GM12891 (cell line): Measurements from ENCODE around the gene PLEKHG2.
A peak's percentile ranks its signal among the peaks of the same experiment; 100 is the strongest.

Experiments
- DNase-seq: peaks from one replicate; pipeline ENCODE4 v3.0.0; 2011; ENCODE audit warnings: low spot score; ENCODE audit not compliant: insufficient read length
- FAIRE-seq: peaks from 2 replicates; lab custom pipeline; 2011; peaks lifted over from hg19 to GRCh38; lab: Jason Lieb, UNC
- PAX5 ChIP-seq: IDR thresholded peaks from 2 replicates; pipeline ENCODE4 v1.6.1; 2011; ENCODE audit warnings: low read length, moderate library complexity, mild to moderate bottlenecking; ENCODE audit not compliant: insufficient read depth, severe bottlenecking
- POLR2A ChIP-seq: IDR thresholded peaks from 2 replicates; pipeline ENCODE4 v1.6.1; 2011; ENCODE audit warnings: low read depth, low read length, control low read depth
- POLR2AphosphoS5 ChIP-seq: IDR thresholded peaks from 2 replicates; pipeline ENCODE4 v1.6.1; 2011; ENCODE audit warnings: low read depth, low read length, control low read depth
- POU2F2 ChIP-seq: IDR thresholded peaks from 2 replicates; pipeline ENCODE4 v1.6.1; 2011; ENCODE audit warnings: low read depth, mild to moderate bottlenecking, control low read depth, low read length, moderate library complexity
- SPI1 ChIP-seq: IDR thresholded peaks from 2 replicates; pipeline ENCODE4 v1.6.1; 2011; ENCODE audit warnings: low read depth, low read length, control low read depth
- TAF1 ChIP-seq: IDR thresholded peaks from 2 replicates; pipeline ENCODE4 v1.6.1; 2011; ENCODE audit warnings: low read depth, low read length, control low read depth

PLEKHG2 gene

DNA sequence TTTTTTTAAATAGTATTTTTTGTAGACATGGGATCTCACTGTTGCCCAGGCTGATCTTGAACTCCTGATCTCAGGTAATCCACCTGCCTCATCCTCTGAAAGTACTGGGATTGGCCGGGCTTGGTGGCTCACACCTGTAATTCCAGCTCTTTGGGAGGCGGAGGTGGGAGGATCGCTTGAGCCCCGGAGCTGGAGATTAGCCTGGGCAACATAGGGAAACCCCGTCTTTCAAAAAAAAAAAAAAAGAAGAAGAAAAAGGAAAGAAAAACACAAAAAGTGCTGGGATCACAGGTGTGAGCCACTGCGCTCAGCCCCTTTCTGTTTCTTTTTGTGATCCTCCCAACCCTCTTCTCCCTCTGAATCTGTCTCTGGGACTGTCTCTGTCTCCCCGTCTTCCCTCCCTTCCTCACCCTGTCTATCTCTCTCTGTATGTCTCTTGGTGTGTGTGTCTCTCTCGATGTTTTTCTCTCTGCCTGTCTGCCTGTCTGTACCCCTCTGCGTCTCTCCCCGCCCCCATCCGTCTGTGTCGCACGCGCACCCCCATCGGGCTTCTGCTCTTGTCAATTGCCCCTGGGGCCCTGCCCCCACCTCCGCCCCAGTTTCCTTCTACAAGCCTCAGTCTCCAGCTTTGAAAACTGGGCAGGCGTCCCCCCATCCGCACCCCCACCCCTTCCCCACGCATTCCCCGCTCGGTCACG, 6.4 kb upstream of the PLEKHG2 start:
- DNase-seq (no peak), FAIRE-seq (no peak)
- TF ChIP-seq SPI1 (no peak), PAX5 (no peak), POLR2AphosphoS5 (no peak), POU2F2 (no peak), POLR2A (no peak), TAF1 (no peak)

DNA sequence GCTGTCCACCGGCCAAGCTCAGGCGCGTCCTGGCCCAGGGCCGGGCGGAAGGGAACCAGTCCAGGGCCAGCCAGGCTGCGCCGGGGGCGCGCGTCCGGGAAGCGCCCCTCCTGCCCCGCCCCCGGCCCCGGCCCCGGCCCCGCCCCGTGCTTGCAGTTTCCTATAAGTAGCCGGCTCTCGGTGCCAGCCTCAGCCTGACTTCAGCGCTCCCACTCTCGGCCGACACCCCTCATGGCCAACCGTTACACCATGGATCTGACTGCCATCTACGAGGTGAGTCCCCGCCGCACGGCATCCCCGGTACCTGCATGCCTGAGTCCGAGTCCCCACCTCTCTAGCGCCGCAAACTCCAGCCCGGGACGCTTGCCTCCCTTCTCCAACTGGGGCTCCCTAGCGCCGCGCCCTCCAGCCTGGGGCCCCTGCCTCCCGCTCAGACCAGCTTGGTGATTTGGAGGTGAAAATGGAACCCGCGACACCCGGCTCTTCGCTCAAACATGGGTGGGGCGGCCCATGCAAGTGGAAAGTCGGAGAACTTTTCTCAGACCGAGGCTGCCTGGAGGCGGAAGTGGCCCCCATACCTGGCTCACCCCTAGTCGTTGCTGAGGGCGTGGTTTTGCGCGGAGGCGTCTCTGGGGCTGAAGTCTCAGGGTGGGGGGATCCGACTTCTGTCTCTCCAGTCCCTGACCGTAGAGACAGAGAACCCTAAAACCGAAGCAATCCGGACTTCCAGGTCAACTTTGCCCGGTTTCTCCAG, 5.6 kb upstream of the PLEKHG2 start, which contains the start of gene ZFP36:
Gene ZFP36, plus strand, starts transcription at position 192 of the 754 bp plus-strand sequence. Its CDS starts 58 bp downstream, at position 250.
- DNase-seq (peak; percentile 62), FAIRE-seq (peak; percentile 91)
- TF ChIP-seq POLR2AphosphoS5 (peak; percentile 99), TAF1 (peak; percentile 66; the same call in 1 of the 2 replicates), POLR2A (peak; percentile 99), PAX5 (no peak), SPI1 (peak; percentile 53), POU2F2 (peak; percentile 87)

DNA sequence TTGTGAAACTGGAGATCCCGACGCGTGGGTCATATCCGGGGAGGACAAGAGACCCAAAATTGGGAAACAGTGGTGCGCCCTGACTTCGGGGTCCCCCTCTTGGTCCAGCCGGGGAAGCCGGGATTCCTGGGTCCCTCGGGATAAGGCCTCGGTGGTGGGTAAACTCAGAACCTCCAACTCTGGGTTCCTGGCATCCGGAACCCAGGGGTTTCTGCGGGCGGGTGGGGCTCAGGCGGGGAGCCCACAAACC, 5.1 kb upstream of the PLEKHG2 start:
- FAIRE-seq (no peak), DNase-seq (no peak)
- TF ChIP-seq SPI1 (no peak), POU2F2 (no peak), PAX5 (no peak), TAF1 (no peak), POLR2AphosphoS5 (no peak), POLR2A (no peak)

DNA sequence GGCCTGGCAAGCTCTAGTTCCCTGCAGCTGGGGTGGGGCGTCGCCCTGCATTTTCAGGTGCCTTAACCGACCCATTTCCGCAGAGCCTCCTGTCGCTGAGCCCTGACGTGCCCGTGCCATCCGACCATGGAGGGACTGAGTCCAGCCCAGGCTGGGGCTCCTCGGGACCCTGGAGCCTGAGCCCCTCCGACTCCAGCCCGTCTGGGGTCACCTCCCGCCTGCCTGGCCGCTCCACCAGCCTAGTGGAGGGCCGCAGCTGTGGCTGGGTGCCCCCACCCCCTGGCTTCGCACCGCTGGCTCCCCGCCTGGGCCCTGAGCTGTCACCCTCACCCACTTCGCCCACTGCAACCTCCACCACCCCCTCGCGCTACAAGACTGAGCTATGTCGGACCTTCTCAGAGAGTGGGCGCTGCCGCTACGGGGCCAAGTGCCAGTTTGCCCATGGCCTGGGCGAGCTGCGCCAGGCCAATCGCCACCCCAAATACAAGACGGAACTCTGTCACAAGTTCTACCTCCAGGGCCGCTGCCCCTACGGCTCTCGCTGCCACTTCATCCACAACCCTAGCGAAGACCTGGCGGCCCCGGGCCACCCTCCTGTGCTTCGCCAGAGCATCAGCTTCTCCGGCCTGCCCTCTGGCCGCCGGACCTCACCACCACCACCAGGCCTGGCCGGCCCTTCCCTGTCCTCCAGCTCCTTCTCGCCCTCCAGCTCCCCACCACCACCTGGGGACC, 4.6 kb upstream of the PLEKHG2 start:
- TF ChIP-seq PAX5 (no peak), POLR2A (peak; percentile 21), SPI1 (no peak), POLR2AphosphoS5 (no peak; the same call in 1 of the 2 replicates), TAF1 (0 out of 2 replicates have a peak, but pooled peaks have one; percentile 23), POU2F2 (no peak)
- FAIRE-seq (no peak), DNase-seq (no peak)

DNA sequence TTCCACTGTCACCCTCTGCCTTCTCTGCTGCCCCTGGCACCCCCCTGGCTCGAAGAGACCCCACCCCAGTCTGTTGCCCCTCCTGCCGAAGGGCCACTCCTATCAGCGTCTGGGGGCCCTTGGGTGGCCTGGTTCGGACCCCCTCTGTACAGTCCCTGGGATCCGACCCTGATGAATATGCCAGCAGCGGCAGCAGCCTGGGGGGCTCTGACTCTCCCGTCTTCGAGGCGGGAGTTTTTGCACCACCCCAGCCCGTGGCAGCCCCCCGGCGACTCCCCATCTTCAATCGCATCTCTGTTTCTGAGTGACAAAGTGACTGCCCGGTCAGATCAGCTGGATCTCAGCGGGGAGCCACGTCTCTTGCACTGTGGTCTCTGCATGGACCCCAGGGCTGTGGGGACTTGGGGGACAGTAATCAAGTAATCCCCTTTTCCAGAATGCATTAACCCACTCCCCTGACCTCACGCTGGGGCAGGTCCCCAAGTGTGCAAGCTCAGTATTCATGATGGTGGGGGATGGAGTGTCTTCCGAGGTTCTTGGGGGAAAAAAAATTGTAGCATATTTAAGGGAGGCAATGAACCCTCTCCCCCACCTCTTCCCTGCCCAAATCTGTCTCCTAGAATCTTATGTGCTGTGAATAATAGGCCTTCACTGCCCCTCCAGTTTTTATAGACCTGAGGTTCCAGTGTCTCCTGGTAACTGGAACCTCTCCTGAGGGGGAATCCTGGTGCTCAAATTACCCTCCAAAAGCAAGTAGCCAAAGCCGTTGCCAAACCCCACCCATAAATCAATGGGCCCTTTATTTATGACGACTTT, 3.9 kb upstream of the PLEKHG2 start:
- FAIRE-seq (no peak), DNase-seq (no peak)
- TF ChIP-seq POLR2A, result no peak
- TF ChIP-seq PAX5, result no peak
- peak; percentile 18; the same call in 1 of the 2 replicates for TF ChIP-seq POLR2AphosphoS5
- peak; percentile 14; the same call in 1 of the 2 replicates for TF ChIP-seq TAF1
- TF ChIP-seq POU2F2, result peak; percentile 10; the same call in 1 of the 2 replicates
- no peak for TF ChIP-seq SPI1

DNA sequence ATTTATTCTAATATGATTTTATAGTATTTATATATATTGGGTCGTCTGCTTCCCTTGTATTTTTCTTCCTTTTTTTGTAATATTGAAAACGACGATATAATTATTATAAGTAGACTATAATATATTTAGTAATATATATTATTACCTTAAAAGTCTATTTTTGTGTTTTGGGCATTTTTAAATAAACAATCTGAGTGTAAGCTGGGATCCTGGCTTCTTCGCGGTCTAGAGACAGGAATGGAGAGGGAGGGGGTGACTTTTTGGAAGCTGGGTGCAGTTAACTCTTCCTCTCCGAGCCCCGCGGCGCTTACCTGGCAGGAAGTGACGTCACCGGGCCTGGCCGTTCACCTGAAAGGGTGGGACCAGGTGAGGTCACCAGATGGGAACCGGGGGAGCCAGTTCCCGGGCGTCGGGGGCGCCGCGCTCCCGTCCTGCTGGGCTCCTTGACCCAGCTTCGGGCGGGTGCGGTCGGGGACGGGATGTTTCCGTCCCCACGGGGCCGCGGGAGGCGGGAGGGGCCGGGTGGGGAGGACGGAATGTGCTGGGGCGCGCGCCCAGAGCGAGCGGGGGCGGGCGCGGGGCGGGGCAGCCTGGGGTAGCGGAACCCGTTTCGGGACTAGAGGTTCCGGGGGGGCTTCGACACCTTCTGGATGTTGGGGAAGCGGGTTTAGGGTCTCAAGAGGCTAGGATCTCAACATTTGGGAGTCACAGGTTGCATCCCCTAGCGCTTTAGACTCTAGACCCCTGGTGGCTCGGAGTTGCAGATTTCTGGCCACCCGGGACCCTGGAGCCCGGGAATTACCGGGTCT, 3.1 kb upstream of the PLEKHG2 start:
- peak; percentile 91 for TF ChIP-seq POLR2AphosphoS5
- TF ChIP-seq POLR2A, result peak; percentile 87
- TF ChIP-seq POU2F2, result peak; percentile 71; the same call in 1 of the 2 replicates
- no peak for TF ChIP-seq SPI1
- no peak for TF ChIP-seq PAX5
- TF ChIP-seq TAF1, result no peak
- DNase-seq (no peak), FAIRE-seq (peak; percentile 61)

DNA sequence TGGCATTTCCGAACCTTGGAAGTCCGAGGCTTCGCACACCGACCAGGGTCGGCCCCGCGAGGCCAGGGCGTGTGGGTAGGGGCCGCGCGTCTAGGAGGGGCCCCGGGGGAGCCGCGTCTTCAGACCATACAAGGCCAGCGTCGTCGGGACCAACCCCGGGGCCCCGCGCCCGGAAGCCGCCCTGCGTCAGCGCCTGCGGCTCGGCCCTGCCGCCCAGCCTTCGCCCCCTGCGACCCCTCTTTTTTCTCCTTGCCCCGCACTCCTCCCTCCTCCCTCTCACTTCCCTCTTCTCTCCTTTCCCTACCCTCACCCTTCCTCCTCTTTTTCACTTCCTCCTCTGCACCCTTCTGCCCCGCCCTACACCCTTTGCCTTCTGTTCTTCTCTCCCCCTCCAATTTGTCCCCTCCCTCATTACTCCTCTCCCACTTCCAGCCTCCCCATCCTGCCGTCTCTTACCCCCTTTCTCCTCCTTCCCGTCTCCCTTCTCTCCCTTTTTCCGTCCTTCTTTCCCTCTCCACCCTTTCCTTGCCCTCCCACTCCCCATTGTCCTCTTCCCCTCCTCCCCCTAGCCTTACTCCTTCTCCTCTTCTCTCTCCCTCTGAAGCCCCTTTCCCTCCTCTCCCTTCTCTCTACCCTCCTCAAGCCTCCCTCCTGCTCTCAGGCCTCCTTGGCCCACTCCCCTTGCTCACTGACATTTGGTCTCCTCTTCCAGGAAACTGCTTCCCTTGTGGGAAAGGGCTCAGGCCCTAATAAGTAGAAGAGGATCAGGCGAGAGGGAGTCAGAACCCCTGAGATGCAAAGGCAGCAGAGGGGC, 2.2 kb upstream of the PLEKHG2 start:
- DNase-seq (peak; percentile 57), FAIRE-seq (peak; percentile 76)
- TF ChIP-seq PAX5 (no peak), TAF1 (0 out of 2 replicates have a peak, but pooled peaks have one; percentile 49), POLR2A (peak; percentile 72), SPI1 (peak; percentile 92), POLR2AphosphoS5 (peak; percentile 89), POU2F2 (no peak; the same call in 1 of the 2 replicates)

DNA sequence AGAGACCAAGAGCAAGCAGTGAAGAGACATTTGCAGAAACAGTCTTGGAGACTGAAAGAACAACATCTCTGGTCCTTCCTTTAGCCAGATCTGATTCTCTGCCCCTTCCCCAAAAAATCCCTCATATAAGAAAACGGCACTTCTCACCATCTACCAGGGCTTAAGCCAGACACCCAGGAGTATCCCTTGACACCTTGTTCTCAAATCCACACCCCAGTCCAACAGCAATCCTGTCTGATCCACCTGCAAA, 1.7 kb upstream of the PLEKHG2 start:
- no peak for TF ChIP-seq POU2F2
- 0 out of 2 replicates have a peak, but pooled peaks have one; percentile 18 for TF ChIP-seq POLR2AphosphoS5
- no peak for TF ChIP-seq SPI1
- no peak for TF ChIP-seq TAF1
- no peak for TF ChIP-seq POLR2A
- no peak for TF ChIP-seq PAX5
- DNase-seq, result no peak
- no peak for FAIRE-seq
